Panc1 (cell line): ENCODE measurements around the gene ZNF33B.

ENCODE experiments used
- POLR2AphosphoS5 ChIP-seq: IDR thresholded peaks from 2 replicates; pipeline ENCODE4 v1.6.1; 2012; ENCODE audit warnings: mild to moderate bottlenecking, low read depth, low read length, moderate library complexity
- TCF7L2 ChIP-seq: IDR thresholded peaks from 2 replicates; pipeline ENCODE4 v1.6.1; 2011; ENCODE audit warnings: mild to moderate bottlenecking, low read depth, low read length, inconsistent platforms
- TF ChIP-seq, protein P1 (sequence below): fragments of 450-650 bp; IDR thresholded peaks from 2 replicates; pipeline ENCODE4 v1.5.1; 2017; ENCODE audit warnings: mild to moderate bottlenecking
- TF ChIP-seq, protein P2 (sequence below), 2 experiments: IDR thresholded peaks; 2 replicates each; pipeline ENCODE4 v1.6.1; 2011 to 2012; ENCODE audit warnings: low read depth in 2 of 2, control low read depth in 1 of 2, low read length in 1 of 2, mild to moderate bottlenecking in 1 of 2, moderate library complexity in 1 of 2; ENCODE audit not compliant: insufficient read depth in 1 of 2

DNA sequence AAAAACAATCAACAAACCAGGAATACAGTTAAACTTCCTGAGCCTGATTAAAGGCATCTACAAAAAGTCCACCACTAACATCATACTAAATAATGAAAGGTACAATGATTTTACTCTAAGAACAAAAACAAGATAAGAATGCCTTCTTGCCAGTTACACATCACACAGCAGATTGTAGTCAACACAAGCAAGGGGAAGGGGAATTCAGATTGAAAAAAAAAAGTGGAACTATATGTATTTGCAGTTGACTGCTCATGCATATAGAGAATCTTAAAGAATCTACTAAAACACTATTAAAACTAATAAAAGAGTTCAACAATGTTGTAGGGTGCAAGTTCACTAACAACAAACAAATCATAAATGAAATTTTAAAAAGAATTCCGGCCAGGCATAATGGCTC lies 28.5 kb downstream of the ZNF33B start:
- TF ChIP-seq, protein P1, sequence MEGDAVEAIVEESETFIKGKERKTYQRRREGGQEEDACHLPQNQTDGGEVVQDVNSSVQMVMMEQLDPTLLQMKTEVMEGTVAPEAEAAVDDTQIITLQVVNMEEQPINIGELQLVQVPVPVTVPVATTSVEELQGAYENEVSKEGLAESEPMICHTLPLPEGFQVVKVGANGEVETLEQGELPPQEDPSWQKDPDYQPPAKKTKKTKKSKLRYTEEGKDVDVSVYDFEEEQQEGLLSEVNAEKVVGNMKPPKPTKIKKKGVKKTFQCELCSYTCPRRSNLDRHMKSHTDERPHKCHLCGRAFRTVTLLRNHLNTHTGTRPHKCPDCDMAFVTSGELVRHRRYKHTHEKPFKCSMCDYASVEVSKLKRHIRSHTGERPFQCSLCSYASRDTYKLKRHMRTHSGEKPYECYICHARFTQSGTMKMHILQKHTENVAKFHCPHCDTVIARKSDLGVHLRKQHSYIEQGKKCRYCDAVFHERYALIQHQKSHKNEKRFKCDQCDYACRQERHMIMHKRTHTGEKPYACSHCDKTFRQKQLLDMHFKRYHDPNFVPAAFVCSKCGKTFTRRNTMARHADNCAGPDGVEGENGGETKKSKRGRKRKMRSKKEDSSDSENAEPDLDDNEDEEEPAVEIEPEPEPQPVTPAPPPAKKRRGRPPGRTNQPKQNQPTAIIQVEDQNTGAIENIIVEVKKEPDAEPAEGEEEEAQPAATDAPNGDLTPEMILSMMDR, result no peak
- TF ChIP-seq, protein P2, sequence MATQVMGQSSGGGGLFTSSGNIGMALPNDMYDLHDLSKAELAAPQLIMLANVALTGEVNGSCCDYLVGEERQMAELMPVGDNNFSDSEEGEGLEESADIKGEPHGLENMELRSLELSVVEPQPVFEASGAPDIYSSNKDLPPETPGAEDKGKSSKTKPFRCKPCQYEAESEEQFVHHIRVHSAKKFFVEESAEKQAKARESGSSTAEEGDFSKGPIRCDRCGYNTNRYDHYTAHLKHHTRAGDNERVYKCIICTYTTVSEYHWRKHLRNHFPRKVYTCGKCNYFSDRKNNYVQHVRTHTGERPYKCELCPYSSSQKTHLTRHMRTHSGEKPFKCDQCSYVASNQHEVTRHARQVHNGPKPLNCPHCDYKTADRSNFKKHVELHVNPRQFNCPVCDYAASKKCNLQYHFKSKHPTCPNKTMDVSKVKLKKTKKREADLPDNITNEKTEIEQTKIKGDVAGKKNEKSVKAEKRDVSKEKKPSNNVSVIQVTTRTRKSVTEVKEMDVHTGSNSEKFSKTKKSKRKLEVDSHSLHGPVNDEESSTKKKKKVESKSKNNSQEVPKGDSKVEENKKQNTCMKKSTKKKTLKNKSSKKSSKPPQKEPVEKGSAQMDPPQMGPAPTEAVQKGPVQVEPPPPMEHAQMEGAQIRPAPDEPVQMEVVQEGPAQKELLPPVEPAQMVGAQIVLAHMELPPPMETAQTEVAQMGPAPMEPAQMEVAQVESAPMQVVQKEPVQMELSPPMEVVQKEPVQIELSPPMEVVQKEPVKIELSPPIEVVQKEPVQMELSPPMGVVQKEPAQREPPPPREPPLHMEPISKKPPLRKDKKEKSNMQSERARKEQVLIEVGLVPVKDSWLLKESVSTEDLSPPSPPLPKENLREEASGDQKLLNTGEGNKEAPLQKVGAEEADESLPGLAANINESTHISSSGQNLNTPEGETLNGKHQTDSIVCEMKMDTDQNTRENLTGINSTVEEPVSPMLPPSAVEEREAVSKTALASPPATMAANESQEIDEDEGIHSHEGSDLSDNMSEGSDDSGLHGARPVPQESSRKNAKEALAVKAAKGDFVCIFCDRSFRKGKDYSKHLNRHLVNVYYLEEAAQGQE (IDR thresholded peaks at IDR 0.05; ENCODE audit: insufficient read depth in 1 of 2, low read depth in 2 of 2, low read length in 1 of 2), result no peak
- TF ChIP-seq POLR2AphosphoS5 (no peak), TCF7L2 (no peak)
